HCT116 (cell line): Measurements from ENCODE around the gene KDM7A. TPM values are rescaled to one million over a fixed set of nuclear protein-coding genes. Genes with fewer than 3 reads are reported as not detected.

Source experiments
- ATAC-seq: fragments of 200-7000 bp; cut with Tn5 transposase; 2 replicates; pipeline ENCODE4 v1.9.1; 2020; ENCODE audit warnings: mild to moderate bottlenecking, moderate library complexity
- BruUV-seq: library from RNA; stranded (reverse); fragments of 400-500 nt; replicated peaks from 2 replicates; lab custom pipeline; 2021; lab: Mats Ljungman, UMichigan
- CTCF ChIA-PET: fragments of 300-600 bp; sonication (Branson Sonifier 250); formaldehyde crosslinking; loops from one replicate; lab custom pipeline; 2021; ENCODE audit warnings: antibody characterized with exemption; lab: Charles Lee
- POLR2A ChIA-PET: fragments of 300-600, 350-600 bp; sonication (Branson Sonifier 250); formaldehyde crosslinking; loops from one replicate; lab custom pipeline; 2021; ENCODE audit warnings: antibody characterized with exemption; lab: Charles Lee
- RAD21 ChIA-PET, 2 experiments: fragments of 300-600 bp; sonication (Branson Sonifier 250); formaldehyde crosslinking; loops; one replicate each; lab custom pipeline; 2023; ENCODE audit warnings: low total read pairs in 2 of 2; ENCODE audit not compliant: uncharacterized antibody in 2 of 2, unreplicated experiment in 2 of 2, low non-redundant PET in 1 of 2; lab: Charles Lee
- DNase-seq: peaks from one replicate; pipeline ENCODE4 v3.0.0-alpha.2; 2010; ENCODE audit warnings: low read depth, low spot score
- H2AFZ ChIP-seq: fragments of 200-600 bp; shearing (Covaris generic), sonication (generic); 2 replicates; pipeline ENCODE4 v1.6.1; 2017; ENCODE audit warnings: low read depth, mixed run types, mixed read lengths, antibody characterized with exemption, low read length; ENCODE audit not compliant: poor library complexity, severe bottlenecking
- H3K27ac ChIP-seq: 2 replicates; pipeline ENCODE4 v1.5.1; 2012; ENCODE audit warnings: low read depth, low read length
- H3K27me3 ChIP-seq: fragments of 200-600 bp; sonication (generic); 2 replicates; pipeline ENCODE4 v1.6.1; 2016; ENCODE audit warnings: mixed run types, low read length, mixed read lengths; ENCODE audit not compliant: insufficient read depth
- H3K36me3 ChIP-seq, 2 experiments: fragments of 200-500 bp in 1 of 2; fragments of 200-600 bp in 1 of 2; sonication (Bioruptor generic) in 1 of 2; sonication (generic) in 1 of 2; 2 replicates each; pipeline versions ENCODE4 v1.5.1 to v1.6.1; 2014 to 2016; ENCODE audit warnings: low read length in 2 of 2, inconsistent platforms in 1 of 2, mixed read lengths in 1 of 2, mixed run types in 1 of 2; ENCODE audit not compliant: insufficient read depth in 2 of 2, control insufficient read depth in 1 of 2
- H3K4me1 ChIP-seq, 2 experiments: fragments of 200-600 bp in 1 of 2; sonication (generic) in 1 of 2; 2 replicates each; pipeline versions ENCODE4 v1.5.1 to v1.6.1; 2012 to 2017; ENCODE audit warnings: low read length in 2 of 2, inconsistent platforms in 1 of 2, mild to moderate bottlenecking in 1 of 2, mixed read lengths in 1 of 2, mixed run types in 1 of 2, moderate library complexity in 1 of 2; ENCODE audit not compliant: insufficient read depth in 2 of 2, control insufficient read depth in 1 of 2
- H3K4me2 ChIP-seq: fragments of 200-600 bp; sonication (generic); 2 replicates; pipeline ENCODE4 v1.6.1; 2017; ENCODE audit warnings: mixed run types, low read length, mixed read lengths
- H3K4me3 ChIP-seq, 2 experiments: fragments of 200-600 bp in 1 of 2; sonication (generic) in 1 of 2; replicated peaks in 1 of 2; 2 replicates each; pipeline ENCODE4 v1.5.1; 2011 to 2016; ENCODE audit warnings: low read length in 2 of 2, control low read depth in 1 of 2, low read depth in 1 of 2, mild to moderate bottlenecking in 1 of 2, mixed read lengths in 1 of 2, mixed run types in 1 of 2
- H3K79me2 ChIP-seq: fragments of 200-600 bp; sonication (generic); 2 replicates; pipeline ENCODE4 v1.6.1; 2017; ENCODE audit warnings: mild to moderate bottlenecking, mixed run types, low read length, moderate library complexity, mixed read lengths; ENCODE audit not compliant: insufficient read depth
- H3K9ac ChIP-seq: fragments of 200-600 bp; sonication (generic); 2 replicates; pipeline ENCODE4 v1.6.1; 2016; ENCODE audit warnings: low read length, mixed read lengths
- H3K9me2 ChIP-seq: fragments of 200-600 bp; sonication (generic), shearing (Covaris generic); 2 replicates; pipeline ENCODE4 v1.6.1; 2017; ENCODE audit warnings: mixed run types, mild to moderate bottlenecking, moderate library complexity; ENCODE audit not compliant: insufficient read depth
- H3K9me3 ChIP-seq, 2 experiments: fragments of 200-500 bp in 1 of 2; fragments of 200-600 bp in 1 of 2; sonication (Bioruptor generic) in 1 of 2; sonication (generic) in 1 of 2; 2 replicates each; pipeline ENCODE4 v1.6.1; 2014 to 2017; ENCODE audit warnings: low read length in 2 of 2, mixed read lengths in 2 of 2, inconsistent platforms in 1 of 2, low read depth in 1 of 2, mild to moderate bottlenecking in 1 of 2, mixed run types in 1 of 2, moderate library complexity in 1 of 2; ENCODE audit not compliant: control insufficient read depth in 1 of 2, insufficient read depth in 1 of 2
- H4K20me1 ChIP-seq: fragments of 200-600 bp; sonication (generic), shearing (Covaris generic); 2 replicates; pipeline ENCODE4 v1.6.1; 2017; ENCODE audit warnings: mixed run types, mild to moderate bottlenecking, moderate library complexity; ENCODE audit not compliant: insufficient read depth
- CBX3 ChIP-seq: IDR thresholded peaks from 2 replicates; pipeline ENCODE4 v1.6.1; 2012; ENCODE audit warnings: low read depth
- EGR1 ChIP-seq: IDR thresholded peaks from 2 replicates; pipeline ENCODE4 v1.6.1; 2012; ENCODE audit warnings: low read depth
- EZH2phosphoT487 ChIP-seq: fragments of 200-600 bp; IDR thresholded peaks from 2 replicates; pipeline ENCODE4 v1.6.1; 2018; ENCODE audit warnings: antibody characterized with exemption, borderline replicate concordance
- FOSL1 ChIP-seq: IDR thresholded peaks from 2 replicates; pipeline ENCODE4 v1.6.1; 2012; ENCODE audit warnings: low read depth
- JUND ChIP-seq: IDR thresholded peaks from 2 replicates; pipeline ENCODE4 v1.6.1; 2012
- POLR2A ChIP-seq: IDR thresholded peaks from 2 replicates; pipeline ENCODE4 v1.7.0; 2011; ENCODE audit warnings: borderline replicate concordance; ENCODE audit not compliant: insufficient read depth, insufficient read length; ENCODE audit errors: extremely low read depth
- POLR2AphosphoS5 ChIP-seq: IDR thresholded peaks from 2 replicates; pipeline ENCODE4 v1.6.1; 2011; ENCODE audit warnings: mild to moderate bottlenecking, low read depth, low read length, moderate library complexity
- RAD21 ChIP-seq: IDR thresholded peaks from 2 replicates; pipeline ENCODE4 v1.6.1; 2012; ENCODE audit warnings: low read depth, mild to moderate bottlenecking
- REST ChIP-seq: IDR thresholded peaks from 2 replicates; pipeline ENCODE4 v1.6.1; 2012; ENCODE audit warnings: low read depth
- SIN3A ChIP-seq: IDR thresholded peaks from 2 replicates; pipeline ENCODE4 v1.6.1; 2012; ENCODE audit warnings: low read depth
- SP1 ChIP-seq: IDR thresholded peaks from 2 replicates; pipeline ENCODE4 v1.6.1; 2012; ENCODE audit warnings: low read depth
- SRF ChIP-seq: IDR thresholded peaks from 2 replicates; pipeline ENCODE4 v1.6.1; 2012; ENCODE audit warnings: low read depth
- TCF7L2 ChIP-seq: IDR thresholded peaks from 2 replicates; pipeline ENCODE4 v1.7.0; 2011; ENCODE audit warnings: borderline replicate concordance, inconsistent platforms; ENCODE audit not compliant: insufficient read depth, insufficient read length; ENCODE audit errors: extremely low read depth
- YY1 ChIP-seq: IDR thresholded peaks from 2 replicates; pipeline ENCODE4 v1.6.1; 2011; ENCODE audit warnings: low read length, low read depth, moderate library complexity, mild to moderate bottlenecking; ENCODE audit not compliant: insufficient replicate concordance; ENCODE audit errors: extremely low read depth
- ZFX ChIP-seq: fragments of 450-650 bp; IDR thresholded peaks from 2 replicates; pipeline ENCODE4 v1.6.1; 2017
- ZNF274 ChIP-seq: fragments of 200-500 bp; sonication (Bioruptor generic); IDR thresholded peaks from 2 replicates; pipeline ENCODE4 v1.6.1; 2014; ENCODE audit warnings: mild to moderate bottlenecking, low read depth, low read length, inconsistent platforms
- intact Hi-C: fragments of 100-400 bp; cut with micrococcal nuclease; formaldehyde crosslinking; loops from 2 replicates; pipeline ENCODE4 v1.10.0; 2022
- total RNA-seq: library from RNA; stranded (reverse); gene quantifications from one replicate; pipeline ENCODE4 v1.2.1, GENCODE V29; 2021; ENCODE audit not compliant: unreplicated experiment

Gene KDM7A
- total RNA-seq, 1 experiment from 2014 or later: 11.6 TPM

GRCh38 chr7:140156460-140157080 lies 20.2 kb downstream of the KDM7A start:
- no TSS peak for BruUV-seq
- Histone ChIP-seq H4K20me1 (no peaks in the 10 kb centered on the region), H3K27me3 (no peaks in the 10 kb centered on the region), H3K36me3 (no peaks in the 10 kb centered on the region), H3K9me3 (no peaks in the 10 kb centered on the region), H3K4me2 (no peak overlapping the region), H3K9me2 (no peaks in the 10 kb centered on the region), H3K9ac (no peak overlapping the region), H3K79me2 (no peaks in the 10 kb centered on the region), H3K27ac (no peak overlapping the region), H3K4me1 (peaks cover 4 to 5% of the 10 kb centered on the region in 2 experiments; a peak in 3 of 4 replicates), H3K4me3 (no peak overlapping the region), H2AFZ (no peak overlapping the region)
- ChIA-PET RAD21 (no interaction called here), POLR2A (no interaction called here), CTCF (no interaction called here)
- DNase-seq: no peak
- intact Hi-C loops: no loop called here
- no peak for ATAC-seq
- TF ChIP-seq ZFX: no peak
- TF ChIP-seq CBX3: no peak
- no peak for TF ChIP-seq TCF7L2
- TF ChIP-seq EZH2phosphoT487: no peak
- TF ChIP-seq SIN3A: no peak
- no peak for TF ChIP-seq SP1

GRCh38 chr7:140155428-140155827 lies 21.4 kb downstream of the KDM7A start:
- no peak overlapping the region for H3K4me3 ChIP-seq
- no peak overlapping the region for H3K4me2 ChIP-seq
- no peaks in the 10 kb centered on the region for H3K36me3 ChIP-seq
- H3K79me2 ChIP-seq: no peaks in the 10 kb centered on the region
- H3K27me3 ChIP-seq: no peaks in the 10 kb centered on the region
- no peak overlapping the region for H2AFZ ChIP-seq
- H3K27ac ChIP-seq: no peak overlapping the region
- H4K20me1 ChIP-seq: no peaks in the 10 kb centered on the region
- ChIA-PET RAD21 (no interaction called here), CTCF (no interaction called here), POLR2A (no interaction called here)
- peaks cover 4 to 5% of the 10 kb centered on the region in 2 experiments; a peak in 3 of 4 replicates for H3K4me1 ChIP-seq
- no TSS peak for BruUV-seq
- no peak for ATAC-seq
- no peak for DNase-seq
- intact Hi-C loops: no loop called here
- no peaks in the 10 kb centered on the region for H3K9me3 ChIP-seq
- no peak overlapping the region for H3K9ac ChIP-seq
- H3K9me2 ChIP-seq: no peaks in the 10 kb centered on the region
- TF ChIP-seq YY1 (no peak), FOSL1 (no peak), RAD21 (no peak), REST (no peak), CBX3 (no peak), ZFX (no peak), ZNF274 (no peak), EZH2phosphoT487 (no peak), JUND (no peak), SP1 (no peak), TCF7L2 (no peak), EGR1 (no peak), POLR2AphosphoS5 (no peak), POLR2A (no peak), SRF (no peak)
